NAMALWA (cell line): ENCODE results near the gene COL17A1.

Experiments used
- DNase-seq: peaks from one replicate; pipeline ENCODE4 v3.0.0-alpha.2; 2015; ENCODE audit warnings: low spot score

COL17A1 gene

GRCh38 chr10:104032144-104032775, 53.4 kb downstream of the COL17A1 start:
- DNase-seq: no peak

- DNase-seq: no peak
These were observed 54.0 kb downstream of the COL17A1 start for GRCh38 chr10:104031631-104032030.

GRCh38 chr10:104029521-104029860, 56.2 kb downstream of the COL17A1 start:
- DNase-seq: no peak

- no peak for DNase-seq
These were observed 56.7 kb downstream of the COL17A1 start for GRCh38 chr10:104028823-104029520.

- peak; percentile 26 for DNase-seq
These were observed 57.5 kb downstream of the COL17A1 start for GRCh38 chr10:104028146-104028545.

DNA sequence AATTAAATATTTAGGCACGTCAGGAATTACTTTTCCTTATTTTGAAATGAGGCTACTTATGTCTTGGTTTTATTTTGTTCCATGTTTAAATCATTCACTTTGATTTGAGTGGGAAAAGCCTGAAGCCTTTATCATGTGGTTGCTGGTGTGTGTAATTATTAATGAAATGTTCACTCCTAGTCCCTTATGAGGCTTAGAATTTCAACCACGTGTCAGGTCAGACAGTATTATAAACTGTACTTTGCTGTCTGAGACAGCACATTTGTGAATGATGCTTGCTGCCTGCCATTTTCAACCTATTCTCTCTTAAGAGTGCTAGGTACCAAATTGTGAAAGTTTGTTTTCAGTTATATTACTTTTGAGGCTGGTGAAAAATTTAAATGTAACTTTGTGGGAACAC, 58.9 kb downstream of the COL17A1 start:
- no peak for DNase-seq

- DNase-seq: no peak
These were observed 60.2 kb downstream of the COL17A1 start for GRCh38 chr10:104025524-104025923.

GRCh38 chr10:104022026-104022425, 63.7 kb downstream of the COL17A1 start:
- no peak for DNase-seq

DNA sequence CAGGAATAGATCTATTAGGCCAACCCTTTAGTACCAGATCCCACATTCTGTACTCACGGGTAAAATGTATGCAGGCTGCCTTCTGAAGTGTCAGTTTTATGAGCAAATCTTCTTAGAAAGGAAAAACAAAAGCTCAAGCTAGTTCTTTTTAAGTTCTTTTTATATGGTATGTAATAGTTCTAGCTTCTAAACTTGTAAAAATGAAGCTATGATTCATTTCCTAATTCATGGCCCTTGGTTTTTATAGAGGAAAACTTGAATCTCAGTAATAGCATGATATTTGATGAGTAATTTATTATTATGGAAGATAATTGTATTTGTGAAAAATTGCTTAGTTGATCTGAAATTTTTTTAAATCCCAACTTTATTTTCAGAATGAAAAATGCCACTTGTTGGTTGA, 64.4 kb downstream of the COL17A1 start:
- DNase-seq: no peak

- no peak for DNase-seq
These were observed 65.7 kb downstream of the COL17A1 start for GRCh38 chr10:104020020-104020419.

- DNase-seq: no peak
These were observed 67.2 kb downstream of the COL17A1 start for GRCh38 chr10:104018471-104018870.

DNA sequence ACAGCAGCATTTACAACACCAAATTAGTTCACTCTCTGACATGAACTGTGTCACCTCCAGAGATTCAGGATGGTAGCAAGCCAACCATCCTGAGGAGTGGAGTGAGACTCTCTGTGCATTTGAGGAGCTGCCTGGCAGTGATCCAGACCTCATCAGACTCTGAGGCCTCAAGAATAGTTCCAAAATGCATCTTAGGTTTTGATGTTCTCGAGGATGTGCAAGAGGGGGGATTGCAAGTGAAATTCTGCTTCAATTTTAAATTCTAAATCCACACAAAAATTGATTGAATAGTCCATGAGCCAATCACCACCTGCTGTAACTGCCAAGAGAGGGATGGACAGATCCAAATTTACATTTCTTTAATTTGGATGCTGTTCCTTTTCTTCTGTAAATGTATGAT, 69.0 kb downstream of the COL17A1 start:
- DNase-seq: no peak

GRCh38 chr10:104014176-104014575, 71.5 kb downstream of the COL17A1 start:
- DNase-seq: no peak

GRCh38 chr10:104013489-104013888, 72.2 kb downstream of the COL17A1 start:
- no peak for DNase-seq

DNA sequence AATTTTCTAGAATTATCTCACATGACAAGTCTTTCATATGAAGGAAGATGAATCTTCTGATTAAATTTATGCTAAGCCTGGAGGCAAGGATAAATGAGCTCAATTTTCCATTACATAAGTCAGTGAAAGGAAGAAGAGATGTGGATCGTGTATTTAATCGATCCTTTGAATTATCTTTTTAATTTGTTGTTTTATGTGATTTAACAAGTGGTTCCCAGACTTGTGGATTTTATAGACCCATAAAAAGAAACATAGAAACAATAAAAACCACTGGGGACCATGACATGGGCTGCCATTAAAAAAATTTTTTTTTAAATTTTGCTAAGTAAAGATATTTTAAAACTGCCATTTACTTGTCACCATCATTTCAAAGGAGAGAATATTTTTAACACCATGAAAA, 73.8 kb downstream of the COL17A1 start:
- no peak for DNase-seq

DNA sequence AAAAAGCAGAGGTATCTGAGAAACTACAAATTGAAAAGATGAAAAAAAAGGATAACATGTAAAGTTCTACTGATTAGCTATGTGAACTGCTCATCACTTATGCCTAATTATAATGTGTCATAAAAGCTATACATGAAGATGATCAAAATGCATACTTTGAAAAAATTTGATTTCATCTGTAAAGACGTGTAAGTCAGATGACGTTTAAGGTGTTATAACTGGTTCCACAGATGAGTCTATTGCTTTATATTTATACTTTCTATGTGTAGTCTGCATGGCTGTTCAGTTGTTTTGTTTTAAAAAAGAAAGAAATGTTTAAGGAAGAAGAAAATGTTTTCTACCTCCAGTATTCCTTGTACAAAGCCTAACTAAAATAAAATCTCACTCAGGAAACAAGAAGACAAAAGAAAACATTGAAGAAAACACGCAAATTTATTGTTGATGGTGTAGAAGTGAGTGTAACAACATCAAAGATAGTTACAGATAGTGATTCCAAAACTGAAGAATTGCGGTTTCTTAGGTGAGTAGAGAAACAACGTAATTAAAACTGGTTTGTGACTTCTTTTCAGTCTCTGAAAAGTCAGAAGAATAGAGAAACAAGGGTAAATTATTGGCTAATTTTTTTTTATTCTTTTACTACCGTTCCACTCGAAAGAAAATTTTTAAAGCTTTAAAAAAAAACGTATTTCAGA, 80.4 kb downstream of the COL17A1 start:
- no peak for DNase-seq

DNA sequence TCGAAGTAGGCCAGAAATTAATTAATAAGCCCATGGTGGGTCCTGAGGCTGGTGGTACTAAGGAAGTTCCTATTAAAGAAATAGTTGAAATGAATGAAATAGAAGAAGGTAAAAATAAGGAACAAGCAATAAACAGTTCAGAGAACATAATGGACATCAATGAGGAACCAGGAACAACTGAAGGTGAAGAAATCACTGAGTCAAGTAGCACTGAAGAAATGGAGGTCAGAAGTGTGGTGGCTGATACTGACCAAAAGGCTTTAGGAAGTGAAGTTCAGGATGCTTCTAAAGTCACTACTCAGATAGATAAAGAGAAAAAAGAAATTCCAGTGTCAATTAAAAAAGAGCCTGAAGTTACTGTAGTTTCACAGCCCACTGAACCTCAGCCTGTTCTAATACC, 82.8 kb downstream of the COL17A1 start:
- no peak for DNase-seq

DNA sequence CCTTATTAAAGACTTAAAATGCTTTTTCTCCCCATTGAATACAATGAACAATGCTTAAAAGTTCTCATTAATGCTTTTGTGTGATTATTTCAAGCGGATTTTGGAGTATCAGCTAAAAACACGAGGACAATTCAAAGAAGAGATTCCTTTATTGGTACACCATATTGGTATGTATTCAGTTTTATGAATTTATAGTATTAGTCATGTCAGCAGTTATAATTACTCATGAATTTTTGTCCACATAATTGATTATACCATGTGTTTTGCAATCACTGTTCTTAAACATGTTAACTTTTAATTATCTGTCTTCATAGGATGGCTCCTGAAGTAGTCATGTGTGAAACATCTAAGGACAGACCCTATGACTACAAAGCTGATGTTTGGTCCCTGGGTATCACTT, 86.9 kb downstream of the COL17A1 start:
- no peak for DNase-seq

- no peak for DNase-seq
These were observed 90.5 kb downstream of the COL17A1 start for GRCh38 chr10:103995134-103995533.

DNA sequence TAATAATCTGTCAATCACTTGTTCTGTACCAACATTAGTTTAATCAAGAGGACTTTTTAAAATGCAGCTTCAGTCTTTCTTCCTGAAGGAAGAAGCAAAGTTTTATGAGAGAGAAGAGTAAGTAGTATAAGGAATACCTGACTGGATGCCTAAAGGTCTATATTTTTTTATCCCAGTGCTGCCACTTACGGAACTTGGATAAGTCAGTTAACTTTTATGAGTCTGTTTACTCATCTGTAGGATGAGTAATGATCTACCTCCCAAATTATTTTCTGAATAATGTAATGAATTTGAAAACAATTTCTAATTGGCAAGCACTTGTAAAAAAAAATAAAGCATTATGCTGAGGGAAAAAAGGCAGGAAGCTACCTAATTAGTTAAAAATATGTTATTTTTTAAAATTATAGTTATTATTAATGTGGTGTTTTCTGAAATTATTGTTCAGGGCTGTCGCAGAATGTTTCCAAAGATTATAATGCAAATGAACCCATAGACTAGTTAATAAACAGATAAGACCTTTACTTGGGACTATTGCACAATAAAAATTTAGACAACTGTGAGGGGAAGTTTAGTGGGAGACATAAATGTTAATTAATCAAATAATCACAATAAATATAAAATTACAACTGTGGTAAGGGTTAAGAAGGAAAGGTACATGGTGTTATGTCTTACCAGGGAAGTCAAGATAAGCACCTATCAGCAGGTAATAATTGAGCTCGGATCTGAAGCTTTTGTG, 94.1 kb downstream of the COL17A1 start:
- no peak for DNase-seq

- DNase-seq: no peak
These were observed 95.1 kb downstream of the COL17A1 start for GRCh38 chr10:103990531-103990930.

GRCh38 chr10:103990121-103990520, 95.6 kb downstream of the COL17A1 start:
- no peak for DNase-seq

- no peak for DNase-seq
These were observed 99.3 kb downstream of the COL17A1 start for GRCh38 chr10:103986360-103986759.
